Epithelial cell of proximal tubule (primary cell): Measurements from ENCODE around the gene KLK5. TPM values are rescaled to one million over a fixed set of nuclear protein-coding genes. Genes with fewer than 3 reads are reported as not detected.

Experiments
- DNase-seq: peaks from one replicate; pipeline ENCODE4 v3.0.0-alpha.2; 2011; ENCODE audit warnings: low read depth
- H3K4me3 ChIP-seq: 2 replicates; pipeline ENCODE4 v1.5.1; 2011; ENCODE audit warnings: low read depth, mild to moderate bottlenecking, low read length
- total RNA-seq: library from RNA; depleted of rRNA; stranded (reverse); fragments of >200 nt; gene quantifications from 2 replicates; pipeline ENCODE4 v1.2.3, GENCODE V29; 2015
- TF ChIP-seq, protein P1 (sequence below): conservative IDR thresholded peaks from 2 replicates; pipeline ENCODE4 v1.5.1; 2012; ENCODE audit warnings: low read depth, mild to moderate bottlenecking, low read length

KLK5 gene, protein sequence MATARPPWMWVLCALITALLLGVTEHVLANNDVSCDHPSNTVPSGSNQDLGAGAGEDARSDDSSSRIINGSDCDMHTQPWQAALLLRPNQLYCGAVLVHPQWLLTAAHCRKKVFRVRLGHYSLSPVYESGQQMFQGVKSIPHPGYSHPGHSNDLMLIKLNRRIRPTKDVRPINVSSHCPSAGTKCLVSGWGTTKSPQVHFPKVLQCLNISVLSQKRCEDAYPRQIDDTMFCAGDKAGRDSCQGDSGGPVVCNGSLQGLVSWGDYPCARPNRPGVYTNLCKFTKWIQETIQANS
- total RNA-seq: 8.1 and 16.4 TPM in 2 replicates

DNA sequence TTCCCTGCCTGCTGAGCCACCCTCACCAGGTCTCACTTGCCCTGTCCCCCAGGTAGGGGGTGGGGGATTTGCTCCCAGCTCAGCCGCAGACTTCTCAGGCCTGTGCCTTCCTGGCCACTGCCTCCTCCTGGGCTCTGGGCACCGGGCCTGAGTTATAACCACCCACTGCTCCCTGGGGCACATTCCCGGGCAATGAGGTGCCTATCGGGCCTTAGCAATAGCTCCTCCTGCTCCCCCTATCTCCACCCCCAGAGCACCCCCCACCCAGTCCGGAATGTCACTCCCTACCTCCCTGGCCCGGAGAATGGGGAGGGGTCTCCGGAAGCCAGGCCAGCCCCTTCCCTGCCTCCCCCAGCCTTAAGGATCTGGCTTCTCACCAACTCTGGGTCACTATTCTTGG is at the start of gene KLK5:
Gene KLK5 (minus strand): TSS at position 129 of the 400 bp plus-strand sequence. CDS start 381 bp downstream, outside the sequence.
- TF ChIP-seq, protein P1, sequence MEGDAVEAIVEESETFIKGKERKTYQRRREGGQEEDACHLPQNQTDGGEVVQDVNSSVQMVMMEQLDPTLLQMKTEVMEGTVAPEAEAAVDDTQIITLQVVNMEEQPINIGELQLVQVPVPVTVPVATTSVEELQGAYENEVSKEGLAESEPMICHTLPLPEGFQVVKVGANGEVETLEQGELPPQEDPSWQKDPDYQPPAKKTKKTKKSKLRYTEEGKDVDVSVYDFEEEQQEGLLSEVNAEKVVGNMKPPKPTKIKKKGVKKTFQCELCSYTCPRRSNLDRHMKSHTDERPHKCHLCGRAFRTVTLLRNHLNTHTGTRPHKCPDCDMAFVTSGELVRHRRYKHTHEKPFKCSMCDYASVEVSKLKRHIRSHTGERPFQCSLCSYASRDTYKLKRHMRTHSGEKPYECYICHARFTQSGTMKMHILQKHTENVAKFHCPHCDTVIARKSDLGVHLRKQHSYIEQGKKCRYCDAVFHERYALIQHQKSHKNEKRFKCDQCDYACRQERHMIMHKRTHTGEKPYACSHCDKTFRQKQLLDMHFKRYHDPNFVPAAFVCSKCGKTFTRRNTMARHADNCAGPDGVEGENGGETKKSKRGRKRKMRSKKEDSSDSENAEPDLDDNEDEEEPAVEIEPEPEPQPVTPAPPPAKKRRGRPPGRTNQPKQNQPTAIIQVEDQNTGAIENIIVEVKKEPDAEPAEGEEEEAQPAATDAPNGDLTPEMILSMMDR: no peak
- H3K4me3 ChIP-seq: no peak within 1 kb of the TSS
- DNase-seq: no peak

DNA sequence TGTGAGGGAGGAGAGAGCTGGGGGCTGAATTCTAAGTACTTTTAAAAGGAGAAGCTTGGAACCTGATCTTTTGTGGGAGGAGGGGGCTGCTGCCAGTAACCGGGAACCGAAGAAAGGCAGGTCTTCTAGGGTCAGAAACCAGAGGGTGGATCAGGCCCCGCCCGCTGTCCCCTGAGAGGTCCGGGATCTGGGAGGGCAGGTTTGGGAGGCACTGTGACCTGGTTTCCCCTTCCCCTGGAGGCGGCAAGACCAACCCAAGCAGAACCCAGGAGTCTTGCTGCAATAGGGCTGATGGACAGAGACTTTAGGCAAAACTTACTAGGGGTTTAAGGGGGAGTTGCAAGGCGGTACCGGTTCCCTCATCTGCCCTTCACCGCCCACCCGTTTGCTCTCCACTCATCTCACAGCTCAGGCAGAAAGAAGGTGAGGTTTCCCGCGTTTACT is 49.3 kb upstream of the KLK5 start:
- H3K4me3 ChIP-seq: no peak overlapping the region
- TF ChIP-seq, protein P1: no peak
- DNase-seq: no peak

DNA sequence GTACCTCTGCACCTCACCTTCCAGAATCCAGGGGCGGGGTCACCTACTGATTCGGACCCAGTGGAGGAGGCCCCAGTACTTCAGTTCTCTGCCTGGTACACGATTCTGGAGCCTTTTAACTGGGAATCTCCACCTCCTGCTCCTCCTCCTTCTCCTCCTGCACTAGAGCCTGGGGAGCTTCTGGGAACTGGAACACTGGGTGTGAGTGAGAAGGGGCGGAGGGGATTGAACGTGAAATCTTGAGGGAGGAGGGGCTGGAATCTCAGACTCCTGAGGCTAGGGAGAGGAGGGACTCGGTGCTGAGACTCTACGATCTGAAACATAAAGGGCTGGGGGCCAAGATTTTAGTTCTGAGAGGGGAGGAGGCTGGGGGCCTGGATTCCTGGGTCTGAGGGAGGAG is 48.7 kb upstream of the KLK5 start, which contains the start of gene KLK8:
Gene KLK8 (minus strand): TSS at position 90 of the 400 bp plus-strand sequence. CDS start 437 bp downstream, outside the sequence.
- no peak for DNase-seq
- no peak within 1 kb of the TSS for H3K4me3 ChIP-seq
- TF ChIP-seq, protein P1: no peak

DNA sequence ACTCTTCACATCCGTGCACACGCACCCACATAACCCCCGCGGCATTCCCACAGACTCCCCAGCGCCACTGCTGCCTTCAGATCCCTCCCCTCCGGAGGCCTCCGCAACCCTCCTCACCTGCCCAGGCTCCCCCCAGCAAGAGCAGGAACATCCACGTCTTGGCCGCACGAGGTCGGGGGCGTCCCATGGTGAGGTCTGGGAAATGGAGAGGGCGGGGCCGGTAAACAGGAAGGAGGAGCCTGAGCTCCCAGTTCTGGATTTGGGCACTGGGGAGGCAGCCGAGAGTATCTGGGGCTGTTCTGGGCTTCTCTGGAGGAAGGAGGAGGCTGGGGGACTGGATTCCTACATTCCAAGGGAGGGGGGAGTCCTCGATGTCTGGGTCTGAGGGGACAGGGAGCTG is 48.1 kb upstream of the KLK5 start:
- H3K4me3 ChIP-seq: no peak overlapping the region
- no peak for DNase-seq
- TF ChIP-seq, protein P1: no peak

DNA sequence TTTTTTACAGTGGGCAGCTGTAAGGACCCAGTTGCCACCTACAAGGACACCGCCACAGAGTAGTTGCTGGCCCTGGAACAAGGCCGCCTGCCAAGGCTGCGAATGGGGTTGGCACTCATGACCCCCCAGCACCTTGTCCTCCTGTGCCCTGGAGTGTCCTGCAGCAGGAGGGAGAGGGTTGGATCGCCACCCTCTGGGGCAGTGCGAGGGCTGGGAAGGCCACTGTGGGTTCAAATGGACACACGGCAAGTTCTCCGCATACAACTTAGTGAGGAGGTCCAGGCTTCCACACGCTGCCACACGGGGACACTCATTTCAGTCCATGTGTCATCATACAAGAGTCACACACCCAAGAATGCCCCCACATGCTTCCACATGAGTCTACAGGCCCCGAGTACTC is 47.6 kb upstream of the KLK5 start:
- no peak for DNase-seq
- no peak overlapping the region for H3K4me3 ChIP-seq
- TF ChIP-seq, protein P1: no peak

DNA sequence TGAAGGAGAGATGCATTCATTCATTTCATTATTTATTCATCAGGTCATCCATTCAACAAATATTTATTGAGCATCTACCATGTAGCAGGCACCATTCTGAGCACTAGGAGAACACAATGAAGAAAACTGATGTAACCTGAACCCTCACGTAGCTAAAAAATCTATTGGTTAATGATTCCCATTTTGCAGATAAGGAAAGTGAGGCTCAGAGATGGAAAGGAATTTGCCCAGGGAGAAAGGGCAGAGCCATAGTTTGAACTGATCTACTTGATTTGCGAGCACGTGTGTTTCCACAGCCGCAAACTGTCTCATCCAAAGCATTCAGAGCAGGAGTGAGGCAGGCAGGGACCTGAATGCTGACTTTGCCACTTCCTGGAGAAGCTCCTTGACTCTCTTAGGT is 45.8 kb upstream of the KLK5 start:
- TF ChIP-seq, protein P1: no peak
- no peak overlapping the region for H3K4me3 ChIP-seq
- DNase-seq: no peak

DNA sequence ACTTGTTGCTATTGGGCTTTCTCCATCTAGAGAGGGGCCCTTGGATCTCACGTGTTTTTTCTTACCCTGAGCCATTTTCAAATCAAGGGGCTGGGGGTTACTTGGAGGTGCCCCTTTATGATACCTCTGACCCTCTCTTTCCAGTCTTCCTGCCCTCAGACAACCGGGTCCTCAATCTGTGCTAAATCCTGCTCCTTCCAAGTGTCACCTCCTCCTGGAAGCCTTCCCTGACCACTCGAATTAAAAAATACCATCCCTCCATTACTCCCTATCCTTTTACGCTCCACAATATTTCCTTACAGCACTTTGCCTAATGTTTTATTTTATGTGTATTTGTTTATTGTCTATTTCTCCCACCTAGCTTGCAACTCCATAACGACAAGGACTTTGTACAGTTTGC is 45.2 kb upstream of the KLK5 start:
- DNase-seq: no peak
- no peak overlapping the region for H3K4me3 ChIP-seq
- TF ChIP-seq, protein P1: no peak
